ENCODE results near the gene SF3B6.
"Not testable (repeated sequence)": the region's sequence is repeated elsewhere in the genome, so short reads cannot be mapped to it uniquely, and the experiment has no call there.

The SF3B6 gene

GRCh38 chr2:24052951-24053350 is 23.2 kb downstream of the SF3B6 start:
- DNase-seq (ENCODE audit: low read depth in 1 of 2, low spot score in 1 of 2): no peak

- DNase-seq (ENCODE audit: low read depth in 1 of 2, low spot score in 1 of 2): no peak
Measured at GRCh38 chr2:24051833-24052232, 24.3 kb downstream of the SF3B6 start.

- no peak for DNase-seq (ENCODE audit: low read depth in 1 of 2, low spot score in 1 of 2)
Measured at GRCh38 chr2:24050041-24050979, 25.8 kb downstream of the SF3B6 start.

- peak in 1 of 2 donors; percentile 15 for DNase-seq (ENCODE audit: low read depth in 1 of 2, low spot score in 1 of 2)
Measured at GRCh38 chr2:24049485-24050021, 26.6 kb downstream of the SF3B6 start, which contains the start of gene FKBP1B. TSS of gene FKBP1B (plus strand) at chr2:24049741. CDS start at chr2:24049850, 109 bp downstream.

GRCh38 chr2:24048769-24049484 is 27.2 kb downstream of the SF3B6 start:
- DNase-seq (ENCODE audit: low read depth in 1 of 2, low spot score in 1 of 2): no peak

GRCh38 chr2:24047703-24048033 is 28.5 kb downstream of the SF3B6 start:
- no peak for DNase-seq (ENCODE audit: low read depth in 1 of 2, low spot score in 1 of 2)

GRCh38 chr2:24046930-24047702 is 29.0 kb downstream of the SF3B6 start, which contains the start of gene WDCP:
TSS of gene WDCP (minus strand) at chr2:24047391. CDS start at chr2:24039494, 7,897 bp downstream.
- DNase-seq (ENCODE audit: low read depth in 1 of 2, low spot score in 1 of 2): peak; percentile 78 to 95

- DNase-seq (ENCODE audit: low read depth in 1 of 2, low spot score in 1 of 2): no peak
Measured at GRCh38 chr2:24046599-24046929, 29.6 kb downstream of the SF3B6 start.

DNA sequence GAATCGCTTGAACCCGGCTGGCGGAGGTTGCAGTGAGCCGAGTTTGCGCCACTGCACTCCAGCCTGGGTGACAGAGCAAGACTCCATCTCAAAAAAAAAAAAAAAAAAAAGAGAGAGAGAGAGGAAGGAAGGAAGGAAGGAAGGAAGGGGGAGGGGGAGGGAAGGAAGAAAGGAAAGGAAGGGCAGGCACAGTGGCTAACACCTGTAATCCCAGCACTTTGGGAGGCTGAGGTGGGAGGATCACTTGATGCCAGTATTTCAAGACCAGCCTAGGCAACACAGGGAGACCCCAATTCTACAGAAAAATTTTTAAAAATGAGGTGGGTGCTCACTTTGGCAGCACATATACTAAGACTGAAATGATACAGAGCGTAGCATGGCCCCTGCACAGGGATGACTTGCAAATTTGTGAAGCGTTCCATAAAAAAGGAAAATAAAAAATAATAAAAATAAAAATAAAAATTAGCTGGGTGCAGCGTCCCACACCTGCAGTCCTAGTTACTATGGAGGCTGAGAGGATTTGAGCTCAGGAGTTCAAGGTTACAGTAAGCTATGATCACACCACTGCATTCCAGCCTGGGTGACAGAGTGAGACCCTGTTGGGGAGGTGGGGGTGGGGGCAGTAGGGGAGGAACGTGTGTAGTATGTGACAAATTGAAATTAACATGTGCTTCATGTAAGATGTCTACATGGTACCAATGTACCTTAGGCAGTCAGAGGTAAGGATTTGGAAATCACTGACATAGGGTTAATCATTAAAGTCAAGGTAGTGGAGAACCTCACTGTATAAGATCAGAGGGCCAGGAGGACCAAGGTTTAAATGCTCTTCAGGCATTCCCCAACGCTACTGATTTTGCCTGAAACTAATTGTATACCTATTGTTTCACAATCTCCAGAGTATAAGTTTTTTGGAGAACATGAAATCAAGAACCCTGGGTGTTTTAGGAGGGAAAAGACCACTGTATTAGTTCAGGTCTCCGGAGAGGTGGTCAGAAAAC is 30.3 kb downstream of the SF3B6 start:
- no peak for DNase-seq (ENCODE audit: low read depth in 1 of 2, low spot score in 1 of 2)

GRCh38 chr2:24043133-24043532 is 33.0 kb downstream of the SF3B6 start:
- DNase-seq (ENCODE audit: low read depth in 1 of 2, low spot score in 1 of 2): not testable (repeated sequence)

- no peak for DNase-seq (ENCODE audit: low read depth in 1 of 2, low spot score in 1 of 2)
Measured at GRCh38 chr2:24040511-24040910, 35.6 kb downstream of the SF3B6 start.

DNA sequence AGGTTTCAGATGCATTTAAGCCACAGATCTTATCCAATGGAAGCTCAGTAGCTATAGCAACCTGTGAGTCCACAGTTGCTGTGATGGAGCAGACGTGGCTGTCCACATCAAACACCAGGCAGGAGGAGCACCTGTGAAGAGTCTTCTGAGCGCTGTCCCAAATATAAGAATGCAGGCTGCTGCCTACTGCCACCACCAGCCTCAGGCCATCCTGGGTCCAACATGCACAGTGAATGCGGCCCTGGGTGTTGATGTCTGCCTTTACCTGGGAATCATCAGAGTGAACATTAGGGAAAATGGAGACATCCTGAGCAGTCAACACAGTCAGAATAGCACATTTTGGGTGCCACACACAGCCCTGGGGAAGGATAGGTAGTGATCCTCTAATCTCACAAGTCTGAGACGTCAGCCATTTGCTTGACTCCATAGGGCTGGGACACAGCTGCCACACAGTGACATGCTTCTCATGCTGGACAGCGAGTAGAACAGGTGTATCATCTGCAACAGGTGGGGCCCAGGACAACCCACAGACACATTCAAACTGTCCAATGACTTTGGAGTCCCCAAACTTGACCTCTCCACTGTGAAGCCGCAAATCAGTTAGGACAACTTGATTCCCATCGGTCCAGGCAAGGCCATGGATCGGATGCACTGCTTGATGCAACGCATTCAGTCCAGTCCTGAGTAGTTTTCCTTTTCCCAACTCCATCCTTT is 37.2 kb downstream of the SF3B6 start:
- DNase-seq (ENCODE audit: low read depth in 1 of 2, low spot score in 1 of 2): no peak

GRCh38 chr2:24026233-24026632 is 49.9 kb downstream of the SF3B6 start:
- DNase-seq (ENCODE audit: low read depth in 1 of 2, low spot score in 1 of 2): no peak

GRCh38 chr2:24024996-24025663 is 51.0 kb downstream of the SF3B6 start:
- DNase-seq (ENCODE audit: low read depth in 1 of 2, low spot score in 1 of 2): no peak

DNA sequence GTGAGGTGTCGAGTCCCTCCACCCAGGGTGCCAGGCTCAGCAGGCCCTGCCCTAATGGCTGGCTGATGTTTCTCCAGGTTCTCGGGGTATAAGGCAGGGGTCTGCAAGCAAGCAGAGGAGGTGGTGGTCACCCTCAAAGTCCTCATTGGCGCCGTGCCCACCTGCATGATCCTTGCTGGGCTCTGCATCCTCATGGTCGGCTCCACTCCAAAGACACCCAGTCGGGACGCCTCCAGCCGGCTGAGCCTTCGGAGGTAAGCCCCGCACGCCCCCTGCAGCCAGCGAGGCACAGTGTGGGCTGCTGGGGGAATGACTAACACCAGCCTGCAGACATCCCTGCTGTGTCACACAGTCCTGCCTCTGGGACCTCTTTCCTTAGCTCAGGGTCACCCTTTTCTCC is 52.1 kb downstream of the SF3B6 start:
- DNase-seq (ENCODE audit: low read depth in 1 of 2, low spot score in 1 of 2): no peak

GRCh38 chr2:24022975-24023575 is 53.1 kb downstream of the SF3B6 start:
- no peak for DNase-seq (ENCODE audit: low read depth in 1 of 2, low spot score in 1 of 2)

DNA sequence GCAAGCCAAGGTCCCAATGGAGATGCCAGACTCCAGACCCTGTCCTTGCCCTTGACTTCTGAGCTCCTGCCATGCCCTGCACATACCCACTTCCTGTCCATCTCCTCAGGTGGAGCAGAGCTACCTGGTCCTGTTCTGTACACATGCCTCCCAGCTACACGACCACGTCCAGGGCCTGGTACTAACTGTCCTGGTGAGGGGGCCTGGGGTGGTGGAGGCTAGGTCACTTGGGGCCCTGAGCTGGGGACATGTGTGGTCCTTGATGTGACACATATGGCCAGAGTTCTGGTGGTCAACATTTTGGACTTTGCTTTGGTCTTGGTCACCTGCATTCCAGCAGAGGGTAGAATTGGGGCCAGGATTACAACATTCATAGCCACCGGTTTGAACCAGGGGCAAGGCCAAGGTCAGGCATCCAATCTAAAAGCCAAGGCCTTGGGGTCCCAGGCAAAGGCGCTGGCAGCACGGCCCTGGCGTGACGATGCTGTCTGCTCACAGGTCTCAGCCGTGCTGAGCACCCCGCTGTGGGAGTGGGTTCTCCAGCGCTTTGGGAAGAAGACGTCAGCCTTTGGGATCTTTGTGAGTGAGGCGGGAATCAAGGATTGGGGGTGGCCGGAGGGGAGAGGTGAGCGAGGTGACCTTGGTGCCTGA is 53.7 kb downstream of the SF3B6 start:
- DNase-seq (ENCODE audit: low read depth in 1 of 2, low spot score in 1 of 2): no peak

Measured in activated CD4-positive, alpha-beta T cell treated with anti-CD3 and anti-CD28 coated beads, Interleukin-2, amount 50 U/mL, for 24 hours (primary cell).